ENCODE results near the gene SNRNP200.

DNA sequence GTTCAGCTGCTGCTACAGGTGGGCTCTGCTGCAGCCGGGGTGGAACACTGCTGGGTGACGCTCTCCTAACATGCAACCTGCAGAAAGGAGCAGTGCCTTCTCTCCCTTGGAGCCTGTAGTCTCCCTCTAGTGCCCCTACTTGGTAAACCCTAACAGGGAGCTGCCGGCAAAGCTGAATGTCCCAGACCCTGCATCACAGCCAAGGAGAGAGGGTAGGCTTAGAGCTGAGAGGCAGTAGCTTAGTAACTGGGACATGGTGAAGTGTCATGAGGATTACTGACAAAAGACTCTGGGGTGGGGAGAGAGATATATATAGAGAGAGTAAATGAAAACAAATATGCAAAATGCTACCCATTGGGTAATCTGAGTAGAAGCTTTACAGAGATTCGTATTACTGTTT, 40.1 kb upstream of the SNRNP200 start:
- TF ChIP-seq CTCF (IDR thresholded peaks at IDR 0.05 in 4 of 5, conservative IDR thresholded peaks at IDR 0.05 in 1 of 5) (no peak), POLR2A (IDR thresholded peaks at IDR 0.05) (no peak)

Data from gastrocnemius medialis (tissue), 4 donors.